Peyer's patch (tissue), 4 donors: ENCODE measurements around the gene SEBOX. TPM values are rescaled to one million over a fixed set of nuclear protein-coding genes. Genes with fewer than 3 reads are reported as not detected.

Experiments
- DNase-seq, 3 donors: peaks; one replicate each; pipeline ENCODE4 v3.0.0-alpha.2; 2017 to 2019
- H3K27ac ChIP-seq, 4 donors: fragments of 200-600 bp; sonication (generic); one replicate each; pipeline ENCODE4 v1.5.1; 2016 to 2019
- H3K27me3 ChIP-seq, 2 donors: fragments of 200-600 bp; sonication (generic); one replicate each; pipeline ENCODE4 v1.5.1; 2019
- H3K36me3 ChIP-seq, 3 donors: fragments of 200-600 bp; sonication (generic); one replicate each; pipeline ENCODE4 v1.5.1; 2016 to 2019
- H3K4me1 ChIP-seq, 4 donors: fragments of 200-600 bp; sonication (generic); one replicate each; pipeline ENCODE4 v1.5.1; 2016 to 2019
- H3K4me3 ChIP-seq, 4 donors: fragments of 200-600 bp; sonication (generic); 1 replicate in 3 of 4; 2 replicates in 1 of 4; pipeline ENCODE4 v1.5.1; 2016 to 2019; ENCODE audit warnings: mild to moderate bottlenecking in 1 of 4
- H3K9me3 ChIP-seq, 4 donors: fragments of 200-600 bp; sonication (generic); one replicate each; pipeline ENCODE4 v1.5.1; 2016 to 2019; ENCODE audit warnings: mild to moderate bottlenecking in 1 of 4
- CTCF ChIP-seq, 6 experiments: fragments of 450-650 bp in 4 of 6; fragments of 200-600 bp in 2 of 6; sonication (generic) in 1 of 6; IDR thresholded peaks; one replicate each; pipeline ENCODE4 v1.5.1; 2017 to 2019; ENCODE audit warnings: antibody characterized with exemption in 6 of 6, mild to moderate bottlenecking in 3 of 6, moderate library complexity in 1 of 6
- POLR2A ChIP-seq, 2 donors: fragments of 450-650 bp; IDR thresholded peaks; one replicate each; pipeline ENCODE4 v1.5.1; 2017; ENCODE audit warnings: antibody characterized with exemption in 2 of 2, mild to moderate bottlenecking in 2 of 2, moderate library complexity in 2 of 2
- total RNA-seq, 4 donors: library from RNA; depleted of rRNA; stranded (reverse); fragments of >200 nt; gene quantifications; one replicate each; pipeline ENCODE4 v1.1.0, GENCODE V29; 2016

SEBOX gene
- total RNA-seq, 4 donors from 2014 or later = not detected

- DNase-seq = peak in 1 of 3 donors; percentile 7
Observed at GRCh38 chr17:28350271-28350670, 14.7 kb downstream of the SEBOX start.

GRCh38 chr17:28348979-28349378 is 16.0 kb downstream of the SEBOX start:
- no peak overlapping the region for H3K4me3 ChIP-seq
- H3K27ac ChIP-seq = no peak overlapping the region
- H3K4me1 ChIP-seq = no peaks in the 10 kb centered on the region
- H3K36me3 ChIP-seq = peaks cover 0 to 96% (median 0%) of the 10 kb centered on the region in 3 donors
- TF ChIP-seq POLR2A (IDR thresholded peaks at IDR 0.05) = no peak
- no peak for TF ChIP-seq CTCF (IDR thresholded peaks at IDR 0.05)
- no peaks in the 10 kb centered on the region for H3K9me3 ChIP-seq
- DNase-seq = peak in 1 of 3 donors; percentile 29
- H3K27me3 ChIP-seq = no peaks in the 10 kb centered on the region

More at GRCh38 chr17:28350271-28350670, 14.7 kb downstream of the SEBOX start:
- Histone ChIP-seq H3K4me1 (no peaks in the 10 kb centered on the region), H3K36me3 (peaks cover 0 to 90% (median 0%) of the 10 kb centered on the region in 3 donors), H3K4me3 (no peak overlapping the region), H3K27ac (no peak overlapping the region), H3K9me3 (no peaks in the 10 kb centered on the region), H3K27me3 (no peaks in the 10 kb centered on the region)
- TF ChIP-seq CTCF (IDR thresholded peaks at IDR 0.05) = no peak
- TF ChIP-seq POLR2A (IDR thresholded peaks at IDR 0.05) = no peak

- Histone ChIP-seq H3K4me1 (no peaks in the 10 kb centered on the region), H3K4me3 (no peak overlapping the region), H3K27ac (no peak overlapping the region), H3K27me3 (no peaks in the 10 kb centered on the region), H3K9me3 (no peaks in the 10 kb centered on the region), H3K36me3 (peaks cover 0 to 97% (median 0%) of the 10 kb centered on the region in 3 donors)
- TF ChIP-seq POLR2A (IDR thresholded peaks at IDR 0.05) = no peak
- TF ChIP-seq CTCF (IDR thresholded peaks at IDR 0.05) = no peak
- DNase-seq = peak in 1 of 3 donors; percentile 25
Observed at GRCh38 chr17:28347261-28347891, 17.6 kb downstream of the SEBOX start.

- Histone ChIP-seq H3K4me1 (no peaks in the 10 kb centered on the region), H3K27me3 (no peaks in the 10 kb centered on the region), H3K9me3 (no peaks in the 10 kb centered on the region), H3K4me3 (no peak overlapping the region), H3K27ac (no peak overlapping the region), H3K36me3 (peaks cover 0 to 99% (median 3%) of the 10 kb centered on the region in 3 donors)
- TF ChIP-seq CTCF (IDR thresholded peaks at IDR 0.05) (peak in 3 of 6 experiments; percentile 31 to 38 (median 32)), POLR2A (IDR thresholded peaks at IDR 0.05) (no peak)
- DNase-seq = peak in 1 of 3 donors; percentile 33
Observed at GRCh38 chr17:28346746-28347246, 18.2 kb downstream of the SEBOX start.

GRCh38 chr17:28346199-28346580 is 18.8 kb downstream of the SEBOX start:
- Histone ChIP-seq H3K27ac (no peak overlapping the region), H3K9me3 (no peaks in the 10 kb centered on the region), H3K27me3 (no peaks in the 10 kb centered on the region), H3K4me3 (no peak overlapping the region), H3K4me1 (no peaks in the 10 kb centered on the region), H3K36me3 (peaks cover 0 to 99% (median 3%) of the 10 kb centered on the region in 3 donors)
- no peak for DNase-seq
- no peak for TF ChIP-seq CTCF (IDR thresholded peaks at IDR 0.05)
- no peak for TF ChIP-seq POLR2A (IDR thresholded peaks at IDR 0.05)
